OCI-LY3 (cell line): ENCODE measurements around the gene SEPTIN1.

Experiments
- H2AFZ ChIP-seq: fragments of 200-600, 300-600 bp; shearing (Covaris generic); 2 replicates; pipeline ENCODE4 v1.6.0; 2014; ENCODE audit warnings: antibody characterized with exemption, low read depth, low read length
- H3K27ac ChIP-seq: fragments of 200-600, 300-600 bp; sonication (generic); 2 replicates; pipeline ENCODE4 v1.5.1; 2014; ENCODE audit warnings: mild to moderate bottlenecking, low read length, moderate library complexity, mixed read lengths
- H3K27me3 ChIP-seq: fragments of 200-600, 300-600 bp; sonication (generic); 2 replicates; pipeline ENCODE4 v1.6.1; 2014; ENCODE audit warnings: low read depth, low read length, mixed read lengths
- H3K36me3 ChIP-seq: fragments of 200-600, 300-600 bp; sonication (generic); replicated peaks from 2 replicates; pipeline ENCODE3; 2014; ENCODE audit warnings: low read depth, low read length, mixed read lengths
- H3K4me1 ChIP-seq: fragments of 300-600, 200-600 bp; sonication (generic); 2 replicates; pipeline ENCODE4 v1.6.1; 2014; ENCODE audit warnings: low read length, mixed read lengths
- H3K4me2 ChIP-seq: fragments of 200-600, 300-600 bp; sonication (generic); 2 replicates; pipeline ENCODE4 v1.6.1; 2014; ENCODE audit warnings: low read length, mixed read lengths
- H3K4me3 ChIP-seq: fragments of 300-600, 200-600 bp; sonication (generic); 2 replicates; pipeline ENCODE4 v1.5.1; 2014; ENCODE audit warnings: antibody characterized with exemption, mild to moderate bottlenecking, low read length, moderate library complexity
- H3K79me2 ChIP-seq: fragments of 300-600, 200-600 bp; shearing (Covaris generic); 2 replicates; pipeline ENCODE4 v1.6.1; 2014; ENCODE audit warnings: mild to moderate bottlenecking, low read length, mixed read lengths
- H3K9ac ChIP-seq: fragments of 300-600, 200-600 bp; shearing (Covaris generic); 2 replicates; pipeline ENCODE4 v1.6.0; 2014; ENCODE audit warnings: mild to moderate bottlenecking, low read length, moderate library complexity
- H3K9me3 ChIP-seq: fragments of 200-600, 300-600 bp; shearing (Covaris generic); 2 replicates; pipeline ENCODE4 v1.6.1; 2014; ENCODE audit warnings: low read length, mixed read lengths; ENCODE audit not compliant: insufficient read depth
- H4K20me1 ChIP-seq: fragments of 200-600, 300-600 bp; sonication (generic); 2 replicates; pipeline ENCODE4 v1.6.1; 2016; ENCODE audit warnings: low read length, mixed read lengths; ENCODE audit not compliant: insufficient read depth
- CTCF ChIP-seq: fragments of 200-600, 300-600 bp; sonication (generic); IDR thresholded peaks from 2 replicates; pipeline ENCODE4 v1.5.1; 2014; ENCODE audit warnings: antibody characterized with exemption, low read length, low read depth
- EZH2phosphoT487 ChIP-seq: fragments of 200-600 bp; shearing (Covaris generic); IDR thresholded peaks from 2 replicates; pipeline ENCODE4 v1.6.1; 2018; ENCODE audit warnings: antibody characterized with exemption, mixed run types, low read depth

SEPTIN1 gene

GRCh38 chr16:30361180-30361579 is 21.2 kb downstream of the SEPTIN1 start:
- Histone ChIP-seq H3K4me1 (peaks cover 2% of the 10 kb centered on the region; the same call in 1 of the 2 replicates), H3K4me2 (no peak overlapping the region), H3K9ac (no peak overlapping the region), H3K27me3 (no peaks in the 10 kb centered on the region), H3K36me3 (peaks cover 37% of the 10 kb centered on the region), H3K27ac (no peak overlapping the region), H3K4me3 (no peak overlapping the region), H3K79me2 (peaks cover 37% of the 10 kb centered on the region), H3K9me3 (no peaks in the 10 kb centered on the region), H2AFZ (no peak overlapping the region), H4K20me1 (no peaks in the 10 kb centered on the region)
- no peak for TF ChIP-seq CTCF
- no peak for TF ChIP-seq EZH2phosphoT487

- Histone ChIP-seq H3K4me2 (no peak overlapping the region), H3K79me2 (peaks cover 28% of the 10 kb centered on the region), H3K9ac (no peak overlapping the region), H3K4me3 (no peak overlapping the region), H3K4me1 (peaks cover 8% of the 10 kb centered on the region; the same call in 1 of the 2 replicates), H3K27me3 (no peaks in the 10 kb centered on the region), H3K36me3 (peaks cover 27% of the 10 kb centered on the region), H4K20me1 (no peaks in the 10 kb centered on the region), H3K27ac (no peak overlapping the region), H3K9me3 (no peaks in the 10 kb centered on the region), H2AFZ (no peak overlapping the region)
- TF ChIP-seq CTCF (no peak), EZH2phosphoT487 (no peak)
Measured at GRCh38 chr16:30359871-30360170, 22.5 kb downstream of the SEPTIN1 start.

GRCh38 chr16:30358990-30359870 is 23.1 kb downstream of the SEPTIN1 start:
- no peaks in the 10 kb centered on the region for H3K27me3 ChIP-seq
- H2AFZ ChIP-seq = no peak overlapping the region
- H3K27ac ChIP-seq = no peak overlapping the region
- H3K79me2 ChIP-seq = peaks cover 29% of the 10 kb centered on the region
- peaks cover 9% of the 10 kb centered on the region for H3K4me1 ChIP-seq
- H3K4me2 ChIP-seq = no peak overlapping the region
- no peak for TF ChIP-seq EZH2phosphoT487
- no peak for TF ChIP-seq CTCF
- no peak overlapping the region for H3K4me3 ChIP-seq
- peaks cover 22% of the 10 kb centered on the region for H3K36me3 ChIP-seq
- H4K20me1 ChIP-seq = no peaks in the 10 kb centered on the region
- no peaks in the 10 kb centered on the region for H3K9me3 ChIP-seq
- no peak overlapping the region for H3K9ac ChIP-seq

- TF ChIP-seq EZH2phosphoT487 (no peak), CTCF (no peak)
- Histone ChIP-seq H3K4me3 (no peak overlapping the region), H3K4me1 (peaks cover 13% of the 10 kb centered on the region), H3K9me3 (no peaks in the 10 kb centered on the region), H3K4me2 (no peak overlapping the region), H3K27me3 (no peaks in the 10 kb centered on the region), H3K9ac (no peak overlapping the region), H2AFZ (no peak overlapping the region), H3K36me3 (peaks cover 21% of the 10 kb centered on the region), H3K27ac (no peak overlapping the region), H4K20me1 (no peaks in the 10 kb centered on the region), H3K79me2 (peaks cover 36% of the 10 kb centered on the region)
Measured at GRCh38 chr16:30358577-30358936, 23.8 kb downstream of the SEPTIN1 start.
